ENCODE data around the gene KIF3B. TPM values are rescaled to one million over a fixed set of nuclear protein-coding genes. Genes with fewer than 3 reads are reported as not detected.

KIF3B gene
- total RNA-seq, 1 experiment from 2014 or later = 24.3 TPM

DNA sequence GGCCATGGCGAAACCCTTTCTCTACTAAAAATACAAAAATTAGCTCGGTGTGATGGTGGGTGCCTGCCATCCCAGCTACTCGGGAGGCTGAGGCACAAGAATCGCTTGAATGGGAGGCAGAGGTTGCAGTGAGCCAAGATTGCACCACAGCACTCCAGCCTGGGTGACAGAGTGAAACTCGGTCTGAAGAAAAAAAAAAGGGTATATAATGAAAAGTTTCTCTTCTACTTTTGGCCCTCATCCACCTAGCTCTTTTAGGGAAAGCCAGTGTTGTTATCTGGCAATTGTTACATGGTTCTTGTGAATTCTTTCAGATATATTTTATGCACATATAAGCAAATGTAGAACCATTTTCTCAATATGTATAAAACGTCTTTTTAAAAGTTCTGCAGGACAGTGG is 19.0 kb downstream of the KIF3B start:
- CTCF ChIA-PET = no interaction called here
- intact Hi-C loops (cut with micrococcal nuclease; ENCODE audit: unreplicated experiment) = no loop called here
- DNase-seq (ENCODE audit: low spot score) = no peak
- Histone ChIP-seq H3K27me3 (replicated peaks; ENCODE audit: insufficient read depth, low read depth, low read length, poor library complexity) (no peaks in the 10 kb centered on the region), H3K4me3 (ENCODE audit: low read depth, low read length, poor library complexity, severe bottlenecking) (no peak overlapping the region), H3K9me3 (ENCODE audit: low read depth, low read length, poor library complexity, severe bottlenecking) (no peaks in the 10 kb centered on the region), H3K36me3 (ENCODE audit: insufficient read depth, low read length, poor library complexity, severe bottlenecking) (no peaks in the 10 kb centered on the region), H3K27ac (ENCODE audit: low read depth, low read length, poor library complexity, severe bottlenecking) (no peak overlapping the region), H3K4me1 (ENCODE audit: insufficient read depth, low read length, poor library complexity, severe bottlenecking) (peaks cover 12% of the 10 kb centered on the region)
- BruUV-seq (replicated peaks) = no TSS peak
- POLR2A ChIA-PET (ENCODE audit: low non-redundant PET) = no interaction called here
- TF ChIP-seq EZH2 (IDR thresholded peaks at IDR 0.05; ENCODE audit: borderline replicate concordance, low read depth, low read length, poor library complexity, severe bottlenecking) = no peak
- TF ChIP-seq, protein P1, sequence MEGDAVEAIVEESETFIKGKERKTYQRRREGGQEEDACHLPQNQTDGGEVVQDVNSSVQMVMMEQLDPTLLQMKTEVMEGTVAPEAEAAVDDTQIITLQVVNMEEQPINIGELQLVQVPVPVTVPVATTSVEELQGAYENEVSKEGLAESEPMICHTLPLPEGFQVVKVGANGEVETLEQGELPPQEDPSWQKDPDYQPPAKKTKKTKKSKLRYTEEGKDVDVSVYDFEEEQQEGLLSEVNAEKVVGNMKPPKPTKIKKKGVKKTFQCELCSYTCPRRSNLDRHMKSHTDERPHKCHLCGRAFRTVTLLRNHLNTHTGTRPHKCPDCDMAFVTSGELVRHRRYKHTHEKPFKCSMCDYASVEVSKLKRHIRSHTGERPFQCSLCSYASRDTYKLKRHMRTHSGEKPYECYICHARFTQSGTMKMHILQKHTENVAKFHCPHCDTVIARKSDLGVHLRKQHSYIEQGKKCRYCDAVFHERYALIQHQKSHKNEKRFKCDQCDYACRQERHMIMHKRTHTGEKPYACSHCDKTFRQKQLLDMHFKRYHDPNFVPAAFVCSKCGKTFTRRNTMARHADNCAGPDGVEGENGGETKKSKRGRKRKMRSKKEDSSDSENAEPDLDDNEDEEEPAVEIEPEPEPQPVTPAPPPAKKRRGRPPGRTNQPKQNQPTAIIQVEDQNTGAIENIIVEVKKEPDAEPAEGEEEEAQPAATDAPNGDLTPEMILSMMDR (conservative IDR thresholded peaks at IDR 0.05; ENCODE audit: low read depth, low read length) = no peak

DNA sequence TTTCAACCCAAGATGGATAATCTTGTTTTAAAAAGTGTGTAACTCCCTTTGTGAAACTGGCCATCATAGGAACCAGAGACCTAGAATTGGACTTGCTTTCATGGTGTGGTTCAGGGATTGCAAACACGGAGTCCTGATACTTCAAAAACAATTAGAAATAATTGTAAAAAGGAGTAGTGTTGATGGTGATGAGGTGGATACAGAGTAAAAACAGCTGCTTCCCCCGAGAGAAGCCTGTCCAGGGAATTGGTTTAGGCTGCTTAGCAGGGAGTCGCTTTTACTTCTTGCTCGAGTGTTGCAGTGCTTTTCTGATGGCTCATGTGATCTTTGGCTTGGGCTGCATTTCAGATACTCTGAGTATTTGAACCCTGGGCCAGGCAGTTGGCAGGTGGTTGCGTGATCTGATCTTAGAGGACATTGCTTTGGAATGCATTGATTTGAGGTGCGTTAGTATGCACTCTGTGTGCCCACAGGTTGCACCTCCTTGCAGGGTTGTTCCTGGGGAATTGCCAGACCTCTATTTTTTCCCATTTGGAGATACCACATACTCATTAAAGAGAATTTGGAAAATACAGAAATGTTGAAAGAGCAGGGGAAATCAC is 19.5 kb downstream of the KIF3B start:
- DNase-seq (ENCODE audit: low spot score) = no peak
- no peak overlapping the region for H3K27ac ChIP-seq (ENCODE audit: low read depth, low read length, poor library complexity, severe bottlenecking)
- H3K4me1 ChIP-seq (ENCODE audit: insufficient read depth, low read length, poor library complexity, severe bottlenecking) = peaks cover 17% of the 10 kb centered on the region
- no peaks in the 10 kb centered on the region for H3K9me3 ChIP-seq (ENCODE audit: low read depth, low read length, poor library complexity, severe bottlenecking)
- no peak overlapping the region for H3K4me3 ChIP-seq (ENCODE audit: low read depth, low read length, poor library complexity, severe bottlenecking)
- no TSS peak for BruUV-seq (replicated peaks)
- ChIA-PET CTCF (no interaction called here), POLR2A (ENCODE audit: low non-redundant PET) (no interaction called here)
- TF ChIP-seq, protein P1 (conservative IDR thresholded peaks at IDR 0.05; ENCODE audit: low read depth, low read length) = no peak
- no peak for TF ChIP-seq EZH2 (IDR thresholded peaks at IDR 0.05; ENCODE audit: borderline replicate concordance, low read depth, low read length, poor library complexity, severe bottlenecking)
- H3K27me3 ChIP-seq (replicated peaks; ENCODE audit: insufficient read depth, low read depth, low read length, poor library complexity) = no peaks in the 10 kb centered on the region
- no peaks in the 10 kb centered on the region for H3K36me3 ChIP-seq (ENCODE audit: insufficient read depth, low read length, poor library complexity, severe bottlenecking)
- intact Hi-C loops (cut with micrococcal nuclease; ENCODE audit: unreplicated experiment) = no loop called here

DNA sequence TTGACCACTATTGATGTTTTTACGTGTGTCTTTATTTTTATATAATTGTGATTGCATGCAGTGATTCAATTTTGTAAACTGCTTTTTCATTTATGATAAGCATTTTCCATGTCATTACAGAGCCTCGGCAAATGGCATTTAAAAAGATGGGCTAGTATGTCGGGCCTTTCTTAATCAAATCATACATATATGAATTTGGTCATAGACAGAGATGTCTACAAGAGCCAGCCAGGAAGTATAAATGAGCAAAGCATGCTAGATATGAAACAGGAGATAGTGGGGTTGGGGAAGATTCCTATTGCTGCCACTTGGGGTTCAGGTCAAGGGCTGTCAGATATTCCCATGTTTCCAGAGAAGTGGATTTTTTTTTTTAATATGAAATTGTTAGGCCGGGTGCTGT is 20.0 kb downstream of the KIF3B start:
- Histone ChIP-seq H3K27ac (ENCODE audit: low read depth, low read length, poor library complexity, severe bottlenecking) (no peak overlapping the region), H3K4me1 (ENCODE audit: insufficient read depth, low read length, poor library complexity, severe bottlenecking) (peaks cover 22% of the 10 kb centered on the region), H3K27me3 (replicated peaks; ENCODE audit: insufficient read depth, low read depth, low read length, poor library complexity) (no peaks in the 10 kb centered on the region), H3K9me3 (ENCODE audit: low read depth, low read length, poor library complexity, severe bottlenecking) (no peaks in the 10 kb centered on the region), H3K4me3 (ENCODE audit: low read depth, low read length, poor library complexity, severe bottlenecking) (no peak overlapping the region), H3K36me3 (ENCODE audit: insufficient read depth, low read length, poor library complexity, severe bottlenecking) (no peaks in the 10 kb centered on the region)
- TF ChIP-seq EZH2 (IDR thresholded peaks at IDR 0.05; ENCODE audit: borderline replicate concordance, low read depth, low read length, poor library complexity, severe bottlenecking) = no peak
- TF ChIP-seq, protein P1 (conservative IDR thresholded peaks at IDR 0.05; ENCODE audit: low read depth, low read length) = no peak
- ChIA-PET POLR2A (ENCODE audit: low non-redundant PET) (no interaction called here), CTCF (no interaction called here)
- intact Hi-C loops (cut with micrococcal nuclease; ENCODE audit: unreplicated experiment) = no loop called here
- BruUV-seq (replicated peaks) = no TSS peak
- no peak for DNase-seq (ENCODE audit: low spot score)

Measured in A673 (cell line).